Measurements from ENCODE around the gene KLHL36.
"Not testable (repeated sequence)": the region's sequence is repeated elsewhere in the genome, so short reads cannot be mapped to it uniquely, and the experiment has no call there.

The KLHL36 gene

DNA sequence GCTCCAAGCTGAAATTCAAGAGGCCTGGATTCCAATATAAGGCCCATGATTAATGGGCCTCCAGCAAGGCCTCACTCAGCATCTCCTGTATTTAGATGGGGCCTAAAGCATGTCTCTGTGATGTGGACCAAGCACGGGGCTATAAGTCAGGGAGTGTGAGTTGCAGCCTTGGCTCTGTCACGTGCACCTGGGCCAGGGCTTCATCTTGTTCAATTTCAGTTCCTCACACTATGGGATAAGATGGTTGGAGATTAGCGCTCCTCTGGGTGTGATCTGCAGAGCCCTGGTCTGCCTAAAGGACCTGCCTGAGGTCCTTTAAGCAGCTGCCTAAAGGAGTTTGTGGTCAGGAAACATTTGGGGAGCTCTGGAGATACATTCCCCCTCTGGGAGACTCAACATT lies 25.2 kb downstream of the KLHL36 start:
- DNase-seq: no peak

- DNase-seq: no peak
These were observed 27.1 kb downstream of the KLHL36 start for GRCh38 chr16:84675423-84675822.

DNA sequence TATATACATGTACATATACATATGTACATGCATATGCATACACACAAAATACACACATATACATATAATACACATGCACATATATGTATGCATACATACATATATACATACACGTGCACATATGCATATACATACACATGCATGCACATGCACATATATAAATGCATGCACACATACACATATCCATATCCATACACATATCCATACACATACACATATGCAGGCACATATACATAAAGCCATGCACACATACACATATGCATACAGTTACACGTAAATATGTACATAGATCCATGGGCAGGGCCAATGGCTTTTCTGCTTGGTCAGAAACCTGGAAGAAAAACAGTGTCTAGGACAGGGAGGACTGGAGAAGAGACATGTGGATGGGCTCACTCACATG lies 27.6 kb downstream of the KLHL36 start:
- DNase-seq: no peak

DNA sequence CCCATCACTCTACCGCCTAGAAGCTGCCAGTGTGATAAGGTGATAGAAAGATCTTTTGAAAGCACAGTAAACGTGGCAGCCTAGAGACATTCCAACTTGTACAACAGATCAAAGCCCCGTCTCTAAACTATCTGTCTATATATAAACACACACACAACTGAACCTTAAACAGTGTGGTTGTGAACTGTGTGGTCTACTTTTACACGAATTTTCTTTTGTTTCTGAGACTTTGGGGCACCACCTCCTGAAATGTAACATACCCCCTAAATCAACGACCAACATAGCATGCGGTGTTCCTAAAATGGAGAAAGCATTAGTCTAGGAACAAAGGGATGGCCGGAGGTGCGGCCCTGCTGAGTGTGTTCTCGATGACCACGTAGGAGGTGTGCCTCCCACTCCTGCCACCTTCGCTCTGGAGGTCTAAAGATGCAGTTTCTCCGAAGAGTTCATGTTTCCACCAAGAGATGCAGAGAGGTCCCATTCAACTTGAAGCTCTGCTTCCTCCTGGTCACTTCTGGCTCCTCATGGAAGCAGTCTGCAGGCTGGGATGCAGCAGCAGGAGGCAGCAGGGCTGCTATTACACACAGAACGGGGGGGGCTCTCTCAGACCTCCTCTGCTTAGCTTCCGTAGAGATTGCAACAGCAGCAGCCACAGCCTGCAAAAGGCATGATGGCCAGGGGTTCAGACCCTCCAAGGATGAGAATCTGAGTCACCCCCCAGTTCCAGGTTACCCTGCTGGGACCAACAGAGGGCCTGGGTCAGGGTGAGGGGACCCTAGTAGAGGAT lies 28.9 kb downstream of the KLHL36 start:
- DNase-seq: no peak

DNA sequence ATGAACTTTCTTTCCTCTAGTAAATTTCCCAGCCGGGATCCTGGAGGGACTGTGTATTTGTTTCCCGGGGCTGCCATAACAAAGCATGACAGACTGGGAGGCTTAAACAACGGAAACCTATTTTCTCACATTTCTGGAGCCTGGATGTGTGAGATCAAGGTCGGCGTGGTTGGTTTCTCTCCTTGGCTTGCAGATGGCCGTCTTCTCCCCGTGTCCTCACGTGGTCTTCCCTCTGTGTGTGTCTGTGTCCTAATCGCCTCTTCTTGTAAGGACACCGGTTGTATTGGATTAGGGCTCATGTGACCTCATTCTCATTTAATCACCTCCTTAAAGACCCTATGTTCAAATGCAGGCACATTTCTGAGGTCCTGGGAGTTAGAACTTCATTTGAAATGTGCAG lies 29.5 kb downstream of the KLHL36 start:
- DNase-seq: no peak

- DNase-seq: no peak
These were observed 30.2 kb downstream of the KLHL36 start for GRCh38 chr16:84678541-84678940.

DNA sequence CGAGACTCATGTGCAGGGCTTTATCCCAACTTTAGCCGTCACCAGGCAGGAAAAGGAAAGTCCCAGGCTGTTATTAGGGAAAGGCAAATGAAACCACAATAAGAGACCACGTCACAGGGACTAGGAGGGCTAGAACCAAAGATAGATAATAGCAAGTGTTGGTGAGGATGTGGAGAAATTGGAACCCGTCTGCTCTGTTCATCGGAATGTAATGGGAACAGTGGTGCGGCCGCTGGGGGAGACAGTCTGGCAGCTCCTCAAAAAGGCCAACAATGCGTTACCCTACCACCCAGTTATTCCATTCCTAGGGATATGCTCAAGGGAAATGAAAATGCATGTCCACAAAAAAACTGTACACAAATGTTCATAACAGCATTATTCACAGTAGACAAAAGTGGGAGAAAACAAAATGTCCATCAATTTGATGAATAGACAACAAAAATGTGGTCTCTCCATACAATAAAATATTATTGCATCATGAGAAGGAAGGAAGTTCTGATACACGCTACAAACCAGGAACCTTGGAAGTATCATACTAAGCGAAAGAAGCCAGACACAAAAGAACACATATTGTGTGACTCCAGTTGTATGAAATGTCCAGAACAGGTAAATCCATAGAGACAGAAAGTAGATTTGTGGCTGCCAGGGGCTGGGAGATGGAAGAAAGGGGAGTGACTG lies 32.0 kb downstream of the KLHL36 start:
- no peak for DNase-seq

DNA sequence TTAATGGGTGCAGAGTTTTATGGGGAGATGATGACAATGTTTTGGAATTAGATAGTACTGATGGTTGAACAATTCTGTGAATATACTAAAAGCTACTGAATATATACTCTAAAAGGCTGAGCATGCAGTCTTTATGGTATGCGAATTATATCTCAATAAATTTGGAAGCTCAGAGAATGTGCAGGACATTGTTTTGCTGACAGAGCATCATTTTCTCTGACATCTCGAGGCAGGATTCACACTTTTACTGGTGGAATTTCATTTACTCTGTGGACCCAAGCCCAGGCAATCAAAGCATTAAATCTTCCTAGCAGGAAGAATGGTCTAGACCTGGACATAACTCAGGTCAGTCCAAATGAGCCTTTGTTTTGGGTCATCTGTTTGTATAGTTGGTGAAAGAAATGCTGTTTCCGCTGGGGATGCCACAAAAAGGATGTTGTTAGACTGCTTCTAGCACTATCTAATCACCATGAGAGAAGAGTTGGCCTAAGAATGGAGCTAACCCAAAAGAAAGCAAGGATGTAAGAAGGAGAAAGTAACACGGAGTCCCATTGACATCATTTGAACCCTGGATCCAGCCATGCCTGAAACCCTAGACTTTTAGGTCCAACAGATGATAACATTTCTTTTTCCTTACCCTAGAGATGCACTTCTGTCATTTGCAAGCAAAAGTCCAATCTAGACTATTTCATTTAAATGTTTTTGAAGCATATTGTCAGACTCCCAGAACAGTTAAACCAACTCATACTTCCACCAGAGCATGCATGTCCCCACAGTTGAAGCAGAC lies 32.7 kb downstream of the KLHL36 start:
- DNase-seq: no peak

GRCh38 chr16:84683691-84684591 lies 35.6 kb downstream of the KLHL36 start:
- DNase-seq: no peak

- no peak for DNase-seq
These were observed 36.3 kb downstream of the KLHL36 start for GRCh38 chr16:84684592-84684965.

GRCh38 chr16:84685210-84685609 lies 36.9 kb downstream of the KLHL36 start:
- no peak for DNase-seq

GRCh38 chr16:84686707-84687298 lies 38.5 kb downstream of the KLHL36 start:
- DNase-seq: no peak

- no peak for DNase-seq
These were observed 39.4 kb downstream of the KLHL36 start for GRCh38 chr16:84687715-84688114.

- not testable (repeated sequence) for DNase-seq
These were observed 39.9 kb downstream of the KLHL36 start for GRCh38 chr16:84688163-84688562.

DNA sequence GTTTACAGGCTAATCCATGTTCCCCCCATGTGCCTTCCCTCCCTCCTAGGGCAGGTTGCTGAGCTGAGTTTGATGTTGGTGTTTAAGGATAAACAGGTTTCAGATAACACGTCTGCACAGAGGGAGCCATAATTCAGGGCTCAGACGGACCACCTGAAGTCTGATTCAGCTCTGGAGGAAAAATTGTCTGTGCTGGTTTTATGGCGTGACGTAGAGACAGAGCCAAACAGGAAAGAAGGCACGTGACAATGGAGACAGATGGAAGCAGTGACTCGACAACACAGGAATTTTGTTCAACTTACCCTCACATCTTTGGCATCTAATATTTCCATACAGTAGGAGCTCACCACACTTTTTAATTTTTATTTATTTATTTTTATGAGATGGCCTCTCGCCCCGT lies 40.8 kb downstream of the KLHL36 start:
- DNase-seq: no peak

GRCh38 chr16:84690088-84690819 lies 41.9 kb downstream of the KLHL36 start:
- DNase-seq: no peak

- DNase-seq: no peak
These were observed 44.3 kb downstream of the KLHL36 start for GRCh38 chr16:84692451-84693214.

DNA sequence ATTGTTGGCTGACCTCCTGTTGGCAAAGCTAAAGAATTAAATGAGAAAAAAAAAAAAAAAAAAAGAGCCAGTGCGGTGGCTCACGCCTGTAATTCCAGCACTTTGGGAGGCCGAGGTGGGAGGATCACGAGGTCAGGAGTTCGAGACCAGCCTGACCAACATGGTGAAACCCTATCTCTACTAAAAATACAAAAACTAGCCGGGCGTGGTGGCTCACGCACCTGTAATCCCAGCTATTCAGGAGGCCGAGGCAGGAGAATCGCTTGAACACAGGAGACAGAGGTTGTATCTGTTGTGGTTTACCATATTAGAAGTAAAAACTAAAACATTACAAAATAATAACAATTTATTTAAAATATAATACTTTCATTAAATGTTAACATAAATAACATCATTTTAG lies 45.6 kb downstream of the KLHL36 start:
- DNase-seq: not testable (repeated sequence)

- DNase-seq: no peak
These were observed 46.7 kb downstream of the KLHL36 start for GRCh38 chr16:84694980-84695379.

DNA sequence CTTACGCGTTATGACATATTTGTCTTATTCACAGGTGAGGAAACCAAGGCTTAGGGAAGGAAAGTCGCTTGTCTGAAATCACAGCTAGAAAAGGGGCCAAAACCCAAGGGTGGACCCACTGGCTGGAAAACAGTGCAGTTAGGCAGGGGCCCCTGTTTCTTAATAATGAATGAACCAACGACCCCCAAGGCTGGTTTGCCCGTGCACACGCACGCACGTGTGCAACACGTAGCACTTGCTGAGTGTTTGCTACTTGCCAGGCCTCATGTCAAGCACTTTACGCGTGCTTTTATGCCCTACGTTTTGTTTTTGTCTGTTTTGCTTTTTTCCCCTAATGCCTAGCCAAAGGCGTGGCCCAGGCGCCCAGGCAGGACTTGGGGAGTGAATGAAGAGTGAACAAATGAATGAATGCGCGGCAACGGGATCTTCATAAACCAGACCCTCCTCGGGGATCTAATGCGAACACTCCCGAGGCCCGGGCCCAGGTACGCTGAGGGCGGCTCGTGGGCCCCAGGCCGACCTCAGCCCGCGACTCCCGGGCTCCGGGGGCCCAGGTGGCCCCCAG lies 50.9 kb downstream of the KLHL36 start:
- no peak for DNase-seq

Measured in NCI-H1417 (cell line).